HUDEP-2 (cell line): ENCODE results near the gene RIPPLY3.
"Not testable (repeated sequence)": the region's sequence is repeated elsewhere in the genome, so short reads cannot be mapped to it uniquely, and the experiment has no call there.

Source experiments
- DNase-seq, 76 experiments: peaks; one replicate each; lab custom pipeline; 2025; ENCODE audit not compliant: unreplicated experiment in 76 of 76; lab: John Stamatoyannopoulos, UW

The RIPPLY3 gene

GRCh38 chr21:37005548-37006485 lies 685 bp upstream of the RIPPLY3 start:
- DNase-seq, result no peak

- peak in 1 of 76 experiments; percentile 14 for DNase-seq
Measured at GRCh38 chr21:37008724-37009123, 2.2 kb downstream of the RIPPLY3 start.

- DNase-seq, result peak in 74 of 76 experiments; percentile 22 to 92 (median 81)
Measured at GRCh38 chr21:37009740-37010341, 3.3 kb downstream of the RIPPLY3 start.

GRCh38 chr21:37017951-37018679 lies 11.6 kb downstream of the RIPPLY3 start:
- no peak for DNase-seq

GRCh38 chr21:37026499-37026898 lies 20.0 kb downstream of the RIPPLY3 start:
- no peak for DNase-seq

GRCh38 chr21:37028570-37028969 lies 22.1 kb downstream of the RIPPLY3 start:
- DNase-seq, result no peak

GRCh38 chr21:37030864-37031263 lies 24.4 kb downstream of the RIPPLY3 start:
- no peak for DNase-seq

GRCh38 chr21:37032293-37032692 lies 25.8 kb downstream of the RIPPLY3 start:
- DNase-seq, result no peak

GRCh38 chr21:37032877-37033471 lies 26.5 kb downstream of the RIPPLY3 start:
- DNase-seq, result no peak

GRCh38 chr21:37034394-37034793 lies 27.9 kb downstream of the RIPPLY3 start:
- DNase-seq, result not testable (repeated sequence)

GRCh38 chr21:37036177-37036576 lies 29.7 kb downstream of the RIPPLY3 start:
- DNase-seq, result no peak

- no peak for DNase-seq
Measured at GRCh38 chr21:37039411-37040075, 33.0 kb downstream of the RIPPLY3 start.

GRCh38 chr21:37040212-37040611 lies 33.7 kb downstream of the RIPPLY3 start:
- DNase-seq, result no peak

GRCh38 chr21:37041706-37042271 lies 35.3 kb downstream of the RIPPLY3 start:
- DNase-seq, result no peak

- no peak for DNase-seq
Measured at GRCh38 chr21:37043818-37044217, 37.3 kb downstream of the RIPPLY3 start.

GRCh38 chr21:37044643-37045042 lies 38.1 kb downstream of the RIPPLY3 start:
- DNase-seq, result no peak

- DNase-seq, result no peak
Measured at GRCh38 chr21:37045149-37045548, 38.6 kb downstream of the RIPPLY3 start.

GRCh38 chr21:37045556-37045955 lies 39.1 kb downstream of the RIPPLY3 start:
- DNase-seq, result no peak

- DNase-seq, result no peak
Measured at GRCh38 chr21:37047079-37047478, 40.6 kb downstream of the RIPPLY3 start.

- not testable (repeated sequence) for DNase-seq
Measured at GRCh38 chr21:37049741-37050140, 43.2 kb downstream of the RIPPLY3 start.
